Neural crest cell (in vitro differentiated cells): ENCODE measurements around the gene SMTNL2. TPM values are rescaled to one million over a fixed set of nuclear protein-coding genes. Genes with fewer than 3 reads are reported as not detected.
"Not testable (repeated sequence)": the region's sequence is repeated elsewhere in the genome, so short reads cannot be mapped to it uniquely, and the experiment has no call there.

ENCODE experiments used
- DNase-seq: peaks from one replicate; pipeline ENCODE4 v3.0.0; 2021; ENCODE audit warnings: low read depth, mixed read lengths, low spot score
- H3K27ac Mint-ChIP-seq: one replicate; pipeline ENCODE4 v1.8.0; 2021; ENCODE audit warnings: mild to moderate bottlenecking, mixed read lengths; ENCODE audit not compliant: unreplicated experiment
- H3K27me3 Mint-ChIP-seq: 2 replicates; pipeline ENCODE4 v1.8.0; 2021; ENCODE audit warnings: low read depth, mild to moderate bottlenecking, mixed read lengths
- H3K36me3 Mint-ChIP-seq: 2 replicates; pipeline ENCODE4 v1.8.0; 2021; ENCODE audit warnings: low read depth, mild to moderate bottlenecking, mixed read lengths
- H3K4me1 Mint-ChIP-seq: 2 replicates; pipeline ENCODE4 v1.8.0; 2021; ENCODE audit warnings: mixed read lengths
- H3K4me3 Mint-ChIP-seq: one replicate; pipeline ENCODE4 v1.8.0; 2021; ENCODE audit warnings: mild to moderate bottlenecking, mixed read lengths
- H3K9me3 Mint-ChIP-seq: 2 replicates; pipeline ENCODE4 v1.8.0; 2021; ENCODE audit warnings: mixed read lengths
- CTCF ChIP-seq: fragments of 200-600 bp; sonication (generic); conservative IDR thresholded peaks from 2 replicates; pipeline ENCODE4 v1.5.0; 2021; ENCODE audit warnings: antibody characterized with exemption, mild to moderate bottlenecking
- total RNA-seq: library from RNA; stranded (reverse); gene quantifications from 2 replicates; pipeline ENCODE4 v1.2.1, GENCODE V29; 2021

The SMTNL2 gene
- total RNA-seq, 1 donor from 2014 or later = 1.1 TPM

GRCh38 chr17:4594931-4595684 is 10.8 kb downstream of the SMTNL2 start:
- no peak overlapping the region for H3K4me3 Mint-ChIP-seq
- H3K4me1 Mint-ChIP-seq = peaks cover 33% of the 10 kb centered on the region
- peak overlapping the region; percentile 84 for H3K27ac Mint-ChIP-seq
- peak; percentile 54 for DNase-seq
- H3K9me3 Mint-ChIP-seq = no peaks in the 10 kb centered on the region
- TF ChIP-seq CTCF = peak; percentile 58
- H3K36me3 Mint-ChIP-seq = no peaks in the 10 kb centered on the region
- H3K27me3 Mint-ChIP-seq = peaks cover 12% of the 10 kb centered on the region

- not testable (repeated sequence) for H3K36me3 Mint-ChIP-seq, DNase-seq, H3K9me3 Mint-ChIP-seq, H3K27me3 Mint-ChIP-seq, H3K27ac Mint-ChIP-seq, H3K4me3 Mint-ChIP-seq
- H3K4me1 Mint-ChIP-seq = peaks cover 40% of the 10 kb centered on the region
These were observed 11.5 kb downstream of the SMTNL2 start for GRCh38 chr17:4595685-4596342.

GRCh38 chr17:4596636-4597380 is 12.5 kb downstream of the SMTNL2 start:
- Mint-ChIP-seq H3K27me3 (peaks cover 8% of the 10 kb centered on the region), H3K9me3 (no peaks in the 10 kb centered on the region), H3K27ac (no peak overlapping the region), H3K4me1 (peaks cover 41% of the 10 kb centered on the region), H3K36me3 (no peaks in the 10 kb centered on the region), H3K4me3 (no peak overlapping the region)
- DNase-seq = no peak
- TF ChIP-seq CTCF = no peak

- Mint-ChIP-seq H3K36me3 (no peaks in the 10 kb centered on the region), H3K4me1 (peaks cover 41% of the 10 kb centered on the region), H3K27ac (no peak overlapping the region), H3K9me3 (no peaks in the 10 kb centered on the region), H3K4me3 (no peak overlapping the region), H3K27me3 (peaks cover 5% of the 10 kb centered on the region)
- no peak for DNase-seq
- TF ChIP-seq CTCF = no peak
These were observed 13.6 kb downstream of the SMTNL2 start for GRCh38 chr17:4597975-4598374.

GRCh38 chr17:4598776-4599504 is 14.6 kb downstream of the SMTNL2 start:
- Mint-ChIP-seq H3K9me3 (no peaks in the 10 kb centered on the region), H3K27ac (no peak overlapping the region), H3K36me3 (no peaks in the 10 kb centered on the region), H3K4me3 (no peak overlapping the region), H3K4me1 (peaks cover 36% of the 10 kb centered on the region), H3K27me3 (peaks cover 5% of the 10 kb centered on the region)
- DNase-seq = no peak
- no peak for TF ChIP-seq CTCF
